NCI-H2196 treated with DMSO at 0.1 percent for 48 hours (cell line): Measurements from ENCODE around the gene TNNI2.

Experiments
- DNase-seq: peaks from one replicate; lab custom pipeline; 2025; ENCODE audit not compliant: unreplicated experiment; lab: John Stamatoyannopoulos, UW

The TNNI2 gene

DNA sequence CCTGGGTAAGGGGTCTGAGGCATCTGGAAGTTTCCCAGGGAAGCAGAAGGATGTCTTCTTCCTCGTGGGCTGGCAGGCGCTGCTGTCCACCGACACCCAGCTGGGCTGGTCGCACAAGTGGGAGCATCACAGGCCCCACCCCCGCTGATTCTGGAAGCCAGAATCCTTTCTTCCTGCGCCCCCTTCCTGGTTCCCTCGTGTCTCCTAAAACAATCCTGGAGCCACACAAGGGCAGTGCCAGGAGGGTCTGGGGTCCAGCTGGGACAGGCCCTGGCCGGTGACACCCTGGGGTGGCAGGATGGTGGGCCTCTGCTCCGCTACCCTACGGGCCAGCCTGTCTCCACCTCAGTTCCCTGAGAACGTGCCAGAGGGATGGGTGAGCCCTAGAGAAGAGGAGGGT lies 18.3 kb downstream of the TNNI2 start:
- DNase-seq: no peak

DNA sequence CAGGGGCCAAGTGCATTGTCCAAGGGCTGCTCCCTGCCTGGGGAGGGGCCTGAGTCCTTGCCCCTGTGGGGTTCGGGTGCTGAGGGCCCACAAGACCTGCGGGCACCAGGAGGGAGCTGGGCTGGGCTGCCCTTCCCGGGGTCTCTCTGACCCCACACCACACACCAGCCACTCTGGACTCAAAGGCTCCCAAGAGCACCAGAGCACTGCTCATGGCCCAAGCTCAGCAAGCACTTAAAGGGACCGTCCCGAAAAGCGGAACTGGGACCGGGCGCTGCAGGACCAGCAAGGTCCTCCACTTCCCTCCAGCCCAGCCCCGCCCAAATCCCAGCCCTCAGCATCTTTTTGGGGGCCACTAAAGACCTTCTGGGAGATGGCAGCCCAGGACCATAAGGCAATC lies 19.4 kb downstream of the TNNI2 start:
- DNase-seq: no peak

DNA sequence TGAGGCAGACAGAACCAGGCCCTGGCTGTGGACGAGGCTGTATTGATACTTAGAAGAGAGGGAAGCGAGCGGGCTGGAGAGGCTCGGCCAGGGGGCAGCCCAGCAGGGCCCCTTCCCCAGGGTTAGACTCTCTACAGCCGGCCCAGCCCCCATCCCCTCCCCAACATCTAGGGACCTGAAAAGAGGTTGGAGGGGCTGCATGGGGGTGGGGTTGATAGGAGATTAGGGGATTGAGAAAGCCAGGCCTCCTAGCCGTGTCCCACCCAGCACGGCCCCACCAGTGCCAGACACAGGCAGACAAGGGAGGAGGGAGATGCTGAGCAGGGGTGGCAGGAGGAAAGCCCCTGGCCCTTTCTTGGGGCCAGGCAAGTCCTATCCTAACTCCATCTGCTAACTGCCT lies 19.8 kb downstream of the TNNI2 start:
- DNase-seq: no peak

DNA sequence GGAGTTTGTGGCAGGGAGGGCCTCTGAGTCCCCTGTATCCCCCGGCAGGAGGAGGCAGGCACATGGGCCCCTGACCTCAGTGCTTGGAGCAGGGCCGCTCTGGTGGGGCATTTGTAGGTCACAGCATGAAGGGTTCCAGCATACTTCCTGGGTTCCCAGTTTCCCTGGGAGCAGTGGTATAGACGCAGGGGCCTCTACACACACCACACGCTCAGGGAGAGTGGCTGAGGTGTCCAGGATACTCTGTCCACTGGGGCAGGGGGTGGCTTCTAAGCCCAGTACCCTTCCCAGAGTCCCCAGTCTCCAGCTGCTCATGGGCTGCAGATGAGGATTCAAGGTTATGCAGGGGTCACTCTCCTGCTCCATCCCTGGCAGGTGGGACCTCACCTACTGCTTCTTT lies 20.2 kb downstream of the TNNI2 start:
- no peak for DNase-seq

DNA sequence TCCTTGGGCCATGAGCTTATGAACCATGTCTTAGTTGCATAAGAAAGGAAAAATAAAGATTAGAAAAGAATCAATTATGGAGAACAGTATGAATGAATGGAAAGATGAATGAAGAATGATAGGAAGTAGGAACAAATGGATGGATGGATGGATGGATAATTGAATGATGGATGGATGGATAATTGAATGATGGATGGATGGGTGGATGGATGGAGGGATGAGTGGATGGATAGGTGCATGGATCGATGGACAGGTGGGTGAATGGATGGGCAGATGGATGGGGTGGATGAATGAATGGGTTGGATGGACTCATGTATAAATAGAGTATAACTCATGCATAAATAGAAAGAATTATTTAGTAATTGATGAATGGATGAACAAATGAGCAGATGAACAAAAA lies 21.3 kb downstream of the TNNI2 start:
- DNase-seq: no peak

DNA sequence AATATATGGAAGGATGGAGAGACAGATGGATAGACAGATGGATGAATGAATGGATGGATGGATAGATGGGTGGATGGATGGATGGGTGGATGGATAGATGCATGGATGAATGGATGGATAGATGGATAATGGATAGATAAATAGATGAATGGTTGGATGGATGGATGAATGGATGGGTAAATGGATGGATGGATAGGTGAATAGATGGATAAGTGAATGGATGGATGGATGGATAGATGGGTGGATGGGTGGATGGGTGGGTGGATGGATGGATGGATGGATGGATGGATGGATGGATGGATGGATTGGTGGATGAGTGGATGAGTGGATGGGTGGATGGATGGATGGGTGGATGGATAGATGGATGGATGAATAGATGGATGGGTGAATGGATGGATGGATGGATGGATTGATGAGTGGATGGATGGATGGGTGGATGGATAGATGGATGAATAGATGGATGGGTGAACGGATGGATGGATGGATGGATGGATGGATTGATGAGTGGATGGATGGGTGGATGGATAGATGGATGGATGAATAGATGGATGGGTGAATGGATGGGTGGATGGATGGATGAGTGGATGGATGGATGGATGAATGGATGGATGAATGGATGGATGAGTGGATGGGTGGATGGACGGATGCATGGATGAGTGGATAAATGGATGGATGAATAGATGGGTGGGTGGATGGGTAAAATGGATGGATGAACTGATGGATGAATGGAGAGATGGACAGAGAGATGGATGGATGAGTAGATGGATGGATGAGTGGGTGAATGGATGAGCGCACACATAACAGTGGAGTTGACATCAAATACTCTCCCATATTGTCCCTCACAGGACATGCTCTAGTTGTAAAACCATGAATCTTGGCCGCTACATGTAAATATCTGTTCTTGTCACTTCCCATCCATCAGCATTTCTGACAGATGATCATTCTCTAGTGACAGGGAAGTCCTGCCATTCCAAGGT lies 22.9 kb downstream of the TNNI2 start:
- no peak for DNase-seq

DNA sequence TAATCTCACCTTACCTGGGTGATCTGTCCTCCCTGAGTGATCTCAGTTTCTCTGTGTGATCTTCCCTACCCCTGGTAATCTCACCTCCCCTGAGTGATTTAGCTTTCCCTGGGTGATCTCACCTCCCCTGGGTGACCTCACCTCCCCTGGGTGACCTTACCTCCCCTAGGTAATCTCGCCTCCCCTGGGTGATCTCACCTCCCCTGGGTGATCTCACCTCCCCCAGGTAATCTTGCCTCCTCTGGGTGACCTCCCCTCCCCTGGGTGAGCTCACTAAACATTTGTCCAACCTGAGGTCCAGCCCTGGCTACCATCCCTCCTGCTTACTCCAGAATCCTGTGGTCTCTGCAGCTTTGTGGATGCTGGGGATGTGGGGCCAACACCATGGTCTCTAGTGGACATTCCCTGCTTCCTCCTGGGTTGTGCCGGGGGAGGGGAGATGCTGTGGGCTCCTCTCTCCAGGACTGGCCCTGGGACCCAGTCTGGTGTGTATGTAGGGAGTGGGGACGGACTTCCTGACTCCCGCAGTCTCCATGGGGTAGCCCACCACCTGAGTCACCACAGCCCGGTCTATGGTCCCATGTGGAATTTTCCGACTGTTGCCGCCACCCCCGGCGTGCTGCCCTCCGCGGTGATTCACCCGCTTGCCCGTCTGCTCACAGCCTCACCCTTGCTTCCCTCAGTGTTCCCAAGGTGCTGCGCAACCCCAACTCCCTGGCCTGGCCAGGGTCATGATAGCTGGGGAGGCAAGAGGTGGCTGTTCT lies 24.0 kb downstream of the TNNI2 start:
- DNase-seq: no peak

DNA sequence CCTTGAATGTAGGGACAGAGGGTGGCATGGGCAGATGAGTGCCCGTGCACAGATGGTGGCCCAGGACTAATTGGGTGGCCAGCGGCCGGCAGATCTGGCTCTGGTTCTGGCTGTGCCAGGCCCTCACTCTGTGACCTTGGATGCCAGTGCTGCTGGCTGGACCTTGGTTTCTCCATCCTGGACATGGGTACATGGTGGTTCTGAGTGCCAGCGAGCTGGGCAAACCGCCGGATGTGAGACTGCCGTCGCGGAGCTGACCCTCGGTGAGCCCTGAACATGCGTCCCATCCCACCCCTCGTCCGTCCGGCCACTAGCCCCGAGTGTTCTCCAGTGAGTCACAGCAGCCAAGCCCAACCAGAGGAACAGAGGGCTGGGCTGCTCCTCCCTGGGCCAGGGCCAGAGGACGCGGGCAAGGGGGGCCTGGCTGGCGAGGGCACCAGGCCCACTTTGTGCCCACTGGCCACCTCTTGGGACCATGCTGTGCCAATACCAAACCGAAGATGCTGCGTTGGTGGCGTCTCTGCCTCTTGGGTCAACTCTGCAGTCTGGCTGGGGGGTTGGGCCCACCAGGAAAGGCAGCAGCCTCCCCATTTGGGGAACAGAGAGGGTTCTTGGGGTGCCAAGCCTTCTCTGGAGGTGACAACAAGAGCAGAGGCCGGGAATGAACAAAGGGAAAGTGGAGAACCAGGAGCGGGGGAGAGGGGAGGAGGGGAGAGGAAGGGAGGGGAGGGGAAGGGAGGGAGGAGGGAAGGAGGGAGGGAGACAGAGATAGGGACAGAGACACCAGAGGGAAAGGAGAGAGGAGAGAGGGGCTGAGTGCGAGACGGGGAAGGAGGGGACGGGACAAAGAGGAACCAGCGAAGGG lies 24.8 kb downstream of the TNNI2 start:
- DNase-seq: no peak

DNA sequence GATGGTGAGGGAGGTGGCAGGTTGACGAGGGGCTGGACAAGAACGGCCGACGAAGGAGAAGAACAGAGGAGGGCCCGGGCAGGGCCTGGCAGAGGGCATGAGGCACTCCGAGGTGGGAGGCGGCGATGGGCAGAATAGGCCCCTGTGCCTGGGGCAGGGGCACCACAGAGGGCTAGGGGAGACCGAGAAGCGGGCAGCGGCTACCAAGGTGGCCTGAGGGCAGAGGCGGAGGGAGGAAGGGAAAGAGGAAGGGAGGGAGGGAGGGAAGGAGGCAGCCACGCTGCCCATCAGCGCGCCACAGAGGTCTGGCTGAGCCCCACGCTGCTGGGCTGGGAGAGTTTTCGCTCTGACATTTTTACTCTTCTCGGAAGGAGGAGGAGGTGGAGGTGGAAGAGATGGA lies 25.4 kb downstream of the TNNI2 start:
- no peak for DNase-seq

DNA sequence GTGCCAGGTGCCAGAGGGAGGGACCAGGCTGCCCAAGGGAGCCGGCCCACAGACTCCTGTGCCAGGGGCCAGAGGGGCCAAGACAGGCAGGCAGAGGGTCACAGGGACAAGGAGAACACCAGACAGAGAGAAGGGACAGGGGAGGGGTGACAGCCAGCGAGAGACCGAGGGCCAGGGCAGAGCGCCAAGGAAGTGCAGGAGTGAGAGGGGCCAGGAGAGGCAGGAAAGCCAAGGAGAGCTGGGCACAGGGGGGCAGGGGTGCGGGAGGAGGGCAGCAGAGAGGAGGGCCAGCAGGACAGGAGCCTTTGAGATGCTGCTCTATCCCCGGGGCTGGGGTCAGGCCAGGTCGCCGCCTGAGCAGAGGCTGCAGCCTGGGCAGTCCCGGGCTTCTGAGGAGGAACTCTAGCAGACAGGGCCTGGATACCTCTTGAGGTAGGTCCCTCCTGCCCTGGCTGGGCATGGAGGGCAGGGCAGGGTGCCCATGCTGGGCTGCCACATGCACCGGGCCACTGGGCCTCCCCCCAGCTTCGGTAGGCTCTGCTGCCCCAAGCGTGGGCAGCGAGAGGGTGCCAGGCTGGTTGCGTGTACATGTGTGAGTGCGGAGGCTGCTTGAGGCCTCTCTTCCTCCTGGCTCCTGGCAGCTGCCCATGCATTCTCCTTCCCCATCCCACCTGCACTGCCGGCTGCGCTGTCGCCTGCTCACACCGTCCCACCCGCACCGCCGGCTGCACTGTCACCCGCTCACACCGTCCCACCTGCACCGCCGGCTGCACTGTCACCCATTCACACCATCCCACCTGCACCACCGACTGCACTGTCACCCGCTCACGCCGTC lies 26.3 kb downstream of the TNNI2 start:
- no peak for DNase-seq

DNA sequence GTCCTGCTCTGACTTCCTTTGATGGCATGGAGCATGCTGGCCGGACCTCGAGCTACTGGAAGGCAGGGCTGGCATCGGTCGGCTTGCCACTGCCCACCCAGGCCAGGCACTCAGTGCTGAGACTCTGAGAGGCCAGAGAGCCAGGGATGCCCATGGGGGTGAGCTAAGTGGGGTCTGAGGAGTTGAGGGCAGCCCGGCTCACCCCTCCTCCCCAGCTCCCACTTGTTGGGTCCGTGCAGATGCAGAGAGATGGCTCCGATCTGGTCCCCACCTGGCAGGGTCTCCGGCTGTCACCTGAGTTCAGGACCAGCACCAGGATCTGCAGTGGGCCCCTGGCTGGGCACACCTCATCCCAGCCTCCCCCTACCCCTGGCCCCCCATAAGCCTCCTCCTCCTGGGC lies 27.4 kb downstream of the TNNI2 start:
- no peak for DNase-seq

DNA sequence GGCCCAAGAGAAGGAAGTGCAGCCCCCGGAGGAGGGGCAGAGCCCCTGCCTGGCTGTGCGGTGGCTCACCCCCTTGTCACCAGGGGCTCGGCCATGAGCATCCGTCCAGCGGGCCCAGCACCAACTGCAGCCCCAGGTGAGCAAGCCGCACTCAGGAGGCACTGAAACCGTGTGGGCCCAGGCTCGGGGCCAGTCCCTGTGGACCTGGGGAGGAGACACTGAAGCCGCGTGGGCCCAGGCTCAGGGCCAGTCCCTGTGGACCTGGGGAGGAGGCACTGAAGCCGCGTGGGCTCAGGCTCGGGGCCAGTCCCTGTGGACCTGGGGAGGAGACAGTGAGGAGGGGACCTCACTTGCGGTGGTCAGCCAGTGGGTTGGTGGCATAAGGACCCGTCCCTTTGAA lies 28.0 kb downstream of the TNNI2 start:
- DNase-seq: no peak

DNA sequence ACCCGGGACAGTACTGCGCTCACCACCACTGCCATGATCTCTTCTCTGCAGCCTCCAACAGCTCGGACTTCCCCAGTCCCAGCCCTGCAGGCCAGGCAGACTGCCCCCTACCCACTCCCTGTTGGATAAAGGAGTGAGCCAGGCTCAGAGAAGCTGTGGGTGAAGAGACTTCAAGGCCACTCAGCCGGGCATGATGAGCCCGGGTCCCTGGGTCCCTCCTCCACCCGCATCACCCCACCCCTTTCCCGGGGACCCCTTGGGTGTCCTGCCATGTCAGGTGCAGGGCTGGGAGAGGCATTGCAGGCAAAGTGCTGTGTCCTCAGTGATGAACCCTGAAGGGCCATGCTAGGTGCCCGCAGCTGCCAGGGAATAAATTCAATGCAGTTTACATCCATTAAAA lies 28.6 kb downstream of the TNNI2 start:
- DNase-seq: no peak

DNA sequence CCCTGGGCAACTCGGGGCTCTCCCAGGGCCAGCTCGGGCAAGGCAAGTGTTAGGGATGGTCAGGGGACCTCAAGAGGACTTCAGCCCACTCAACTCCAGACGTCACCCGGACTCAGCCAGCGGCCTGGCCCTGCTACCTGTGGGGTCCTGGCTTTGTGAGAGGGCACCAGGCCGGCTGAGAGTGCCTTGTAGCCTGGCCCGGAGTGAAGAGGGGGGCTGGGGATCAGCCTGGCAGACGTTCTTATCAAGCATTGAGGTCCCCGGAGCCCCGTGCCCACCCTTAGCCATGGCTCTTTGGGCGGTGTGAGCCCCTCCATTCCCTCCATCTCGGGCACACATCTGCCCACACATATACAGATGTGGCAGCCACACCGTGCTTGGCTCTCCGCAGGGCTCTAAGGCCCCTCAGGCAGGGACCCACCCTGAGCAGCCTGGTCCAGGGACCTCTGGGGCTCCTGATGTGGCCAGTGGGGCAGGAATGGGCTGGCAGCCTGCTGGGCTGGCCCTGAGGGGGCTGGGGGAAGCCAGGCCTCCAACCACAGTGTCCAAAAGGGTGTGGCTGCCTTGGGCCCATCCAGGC lies 29.4 kb downstream of the TNNI2 start:
- DNase-seq: no peak

DNA sequence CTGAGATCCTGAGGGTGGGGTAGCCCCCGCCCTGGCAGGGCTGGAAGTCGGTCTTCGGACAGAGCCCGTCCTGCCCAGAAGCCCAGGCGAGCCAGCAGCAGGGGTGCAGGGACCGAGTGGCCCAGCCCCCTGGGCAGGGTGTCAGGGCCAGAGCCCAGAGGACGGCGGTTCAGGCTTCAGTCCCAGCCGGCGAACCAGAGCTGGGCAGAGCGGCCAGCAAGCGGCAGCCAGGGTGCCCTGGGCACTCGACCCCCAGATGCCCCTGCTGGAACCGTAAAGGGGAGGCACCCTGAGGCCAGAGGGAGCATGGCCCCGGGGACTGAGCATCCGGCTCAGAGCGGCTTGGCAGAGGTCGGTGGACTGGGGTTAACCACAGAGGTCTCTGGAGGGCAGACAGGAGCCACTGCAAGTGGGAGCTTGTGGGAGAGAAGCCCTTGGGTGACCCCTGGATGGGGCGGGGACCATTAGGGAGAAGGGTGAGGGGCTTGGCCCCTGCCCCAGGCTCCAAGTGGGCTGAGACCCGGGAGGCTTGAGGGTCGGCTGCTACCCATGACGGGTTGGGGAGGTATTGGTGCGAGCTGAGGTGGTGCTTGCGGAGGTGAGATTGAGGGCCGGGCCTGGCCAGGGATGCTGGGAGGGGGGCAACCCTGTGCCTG lies 30.0 kb downstream of the TNNI2 start:
- no peak for DNase-seq

DNA sequence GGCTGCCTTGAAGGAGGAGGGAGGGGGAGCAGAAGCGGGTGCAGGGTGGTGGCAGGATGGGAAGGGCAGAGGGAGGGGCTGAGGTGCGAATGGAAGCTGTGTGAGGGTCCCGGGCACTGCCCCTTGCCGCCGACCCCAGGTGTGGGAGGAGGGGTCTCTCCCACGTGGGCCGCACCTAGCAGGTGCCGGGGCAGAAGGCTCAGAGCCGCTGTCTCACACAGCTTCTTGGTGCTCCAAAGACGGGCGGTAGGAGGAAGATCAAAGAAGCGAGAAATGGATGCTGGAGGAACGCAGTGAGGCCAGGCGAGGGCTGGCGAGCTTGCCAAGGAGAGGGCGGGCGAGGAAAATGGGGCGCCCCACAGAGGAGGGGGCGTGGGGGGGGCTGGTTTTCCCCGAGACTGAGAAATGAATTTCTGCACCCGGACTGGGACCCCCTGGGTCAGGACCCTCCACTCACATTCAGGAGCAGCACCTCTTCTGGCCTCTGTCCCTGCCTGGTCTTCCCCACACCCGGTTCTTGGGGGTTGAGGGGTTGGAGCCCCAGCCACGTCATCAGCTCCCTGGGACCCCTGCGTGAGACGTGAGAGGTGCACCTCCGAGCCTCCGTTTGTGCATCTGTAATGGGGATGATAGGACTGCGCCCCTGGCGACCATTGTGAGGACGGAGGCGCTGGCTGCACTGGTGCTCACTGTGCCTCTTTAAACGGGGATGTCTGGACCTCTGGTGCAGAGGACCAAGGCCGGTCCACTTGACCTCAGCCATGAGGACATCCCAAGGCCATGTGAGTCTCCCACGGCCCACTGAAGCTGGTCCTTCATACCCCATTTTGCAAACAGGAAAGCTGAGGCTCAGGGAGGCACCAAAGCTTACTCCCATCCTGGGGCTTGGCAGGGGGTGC lies 30.9 kb downstream of the TNNI2 start:
- no peak for DNase-seq

DNA sequence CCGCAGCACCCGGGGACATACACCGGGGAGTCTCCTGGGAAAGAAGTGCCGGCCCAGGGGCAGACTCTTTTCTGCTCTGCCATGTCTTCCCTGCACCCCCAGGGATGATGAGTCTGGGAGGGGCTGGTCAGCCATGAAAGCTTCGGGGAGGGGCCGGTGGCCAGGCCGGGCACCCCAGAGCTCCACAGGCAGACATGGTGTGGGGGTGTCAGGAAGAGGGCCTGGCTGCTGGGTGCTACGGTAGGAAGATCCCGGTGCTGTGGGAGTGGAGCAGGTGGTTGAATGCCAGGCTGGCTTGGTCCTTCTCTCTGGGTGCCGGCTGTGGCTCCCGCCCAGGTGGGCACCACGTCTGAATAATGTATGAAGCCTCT lies 31.5 kb downstream of the TNNI2 start:
- no peak for DNase-seq

DNA sequence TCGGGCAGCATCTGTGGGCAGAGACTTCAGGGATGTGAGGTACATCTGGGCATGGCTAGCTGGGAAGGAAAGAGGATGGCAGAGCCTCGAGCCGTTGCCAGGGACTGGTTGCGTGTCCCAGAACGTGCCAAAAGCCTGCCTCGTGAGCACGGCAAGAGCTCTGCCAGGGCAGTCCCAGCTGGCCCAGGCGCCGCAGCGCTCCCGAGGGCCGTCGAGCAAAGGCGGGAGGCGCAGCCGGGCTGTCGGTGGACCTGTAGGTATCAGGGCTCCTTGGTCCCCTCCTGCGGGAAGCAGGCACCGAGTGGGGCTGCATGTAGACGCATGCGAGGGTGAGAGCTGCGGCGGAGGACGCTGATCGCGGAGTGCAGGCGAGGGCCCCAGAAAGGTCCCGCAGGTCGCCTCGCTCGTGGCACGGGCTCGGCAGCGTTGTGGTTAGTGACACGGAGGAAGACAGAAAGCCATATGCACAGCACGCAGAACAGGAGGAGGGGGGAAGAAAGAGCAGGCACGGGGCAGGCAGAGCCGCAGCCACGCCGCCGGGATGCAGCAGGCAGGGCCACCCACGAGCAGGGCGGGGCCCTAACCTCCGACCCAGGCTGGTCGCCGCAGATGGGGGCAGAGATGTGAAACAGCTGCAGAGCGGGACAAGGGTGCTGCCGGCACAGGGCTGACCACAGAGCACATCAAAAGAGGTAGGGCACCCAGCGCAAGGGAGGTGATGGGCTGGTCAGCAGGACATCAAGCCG lies 32.1 kb downstream of the TNNI2 start:
- no peak for DNase-seq
